CD4-positive, alpha-beta T cell treated with Interleukin-17A for 4 hours (primary cell): Measurements from ENCODE around the gene CPLANE2.
A peak's percentile ranks its signal among the peaks of the same experiment; 100 is the strongest.
"Not testable (repeated sequence)": the region's sequence is repeated elsewhere in the genome, so short reads cannot be mapped to it uniquely, and the experiment has no call there.

Source experiments
- DNase-seq: peaks from one replicate; pipeline ENCODE4 v3.0.0-alpha.2; 2020; ENCODE audit warnings: mixed read lengths

Gene CPLANE2

DNA sequence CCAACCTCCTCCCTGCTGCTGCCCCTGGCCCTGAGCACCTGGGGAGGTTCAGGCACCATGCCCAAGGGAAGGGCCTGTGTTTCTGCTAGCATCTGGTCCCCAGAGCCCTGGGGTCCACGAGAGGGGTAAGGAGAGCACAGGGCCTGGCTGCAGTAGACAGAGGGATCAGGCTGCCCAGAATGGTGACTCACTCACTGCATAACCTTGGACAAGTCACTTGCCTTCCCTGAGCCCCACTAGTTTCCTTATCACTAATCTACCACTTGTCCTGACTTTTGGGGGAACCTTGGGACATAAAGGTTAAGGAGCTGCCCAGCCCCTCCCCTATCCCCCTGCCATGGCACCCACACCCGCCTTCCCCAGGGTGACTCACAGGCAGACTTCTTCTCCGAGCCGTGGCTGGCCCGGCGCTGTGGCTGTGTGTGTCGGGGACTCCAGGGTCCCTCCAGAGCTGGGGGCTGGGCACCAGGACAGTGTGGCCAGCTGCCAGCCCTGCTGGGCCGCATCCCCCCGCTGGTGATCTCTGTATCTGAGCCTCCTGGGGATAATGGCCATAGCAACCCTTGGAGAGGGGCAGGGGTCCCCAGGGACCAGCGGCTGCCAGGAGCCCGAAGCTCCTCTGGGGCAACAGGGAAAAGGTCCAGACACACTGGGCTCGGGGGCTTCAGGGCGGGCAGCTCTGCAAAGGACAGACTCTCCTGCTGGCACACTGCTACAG lies 28.6 kb downstream of the CPLANE2 start:
- DNase-seq, result no peak

GRCh38 chr1:16207318-16208269 lies 29.4 kb downstream of the CPLANE2 start:
- peak; percentile 24 for DNase-seq

DNA sequence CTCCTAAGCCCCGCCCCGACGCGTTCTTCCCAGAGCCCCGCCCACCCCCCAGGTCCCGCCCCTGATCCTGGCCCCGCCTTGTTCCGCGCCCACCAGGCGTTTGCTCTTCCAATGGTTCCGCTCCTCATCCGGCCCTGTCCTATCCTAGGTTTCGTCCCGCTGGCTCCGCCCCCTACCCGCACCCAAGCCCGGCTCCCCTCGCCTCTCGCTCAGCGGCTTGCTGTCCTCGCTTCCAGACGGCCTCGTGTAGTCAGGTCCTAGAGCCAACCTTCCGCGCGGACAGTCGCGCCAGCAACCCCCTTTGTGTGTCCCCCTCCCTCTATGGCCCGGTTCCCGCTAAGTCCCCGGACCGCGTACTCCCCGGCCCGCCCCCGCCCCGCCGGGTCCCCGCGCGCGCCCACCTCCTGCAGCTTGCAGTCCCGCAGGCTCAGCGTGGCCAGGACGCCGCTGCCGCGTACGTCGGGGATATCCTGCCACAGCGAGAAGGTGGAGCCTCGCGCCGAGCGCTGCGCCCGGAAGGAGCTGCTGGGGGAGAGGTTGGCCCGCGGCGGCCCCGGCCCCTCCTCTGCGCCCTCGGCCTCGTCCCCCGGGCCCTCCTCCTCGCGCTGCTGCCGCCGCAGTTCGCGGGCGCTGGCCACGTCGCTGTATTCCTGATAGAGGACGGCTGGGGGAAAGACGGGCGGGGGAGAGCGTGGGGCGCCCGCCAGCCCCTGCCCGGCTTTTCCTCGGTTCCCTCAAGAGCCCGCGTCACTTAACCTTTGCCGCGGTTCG lies 30.3 kb downstream of the CPLANE2 start:
- peak; percentile 97 for DNase-seq

DNA sequence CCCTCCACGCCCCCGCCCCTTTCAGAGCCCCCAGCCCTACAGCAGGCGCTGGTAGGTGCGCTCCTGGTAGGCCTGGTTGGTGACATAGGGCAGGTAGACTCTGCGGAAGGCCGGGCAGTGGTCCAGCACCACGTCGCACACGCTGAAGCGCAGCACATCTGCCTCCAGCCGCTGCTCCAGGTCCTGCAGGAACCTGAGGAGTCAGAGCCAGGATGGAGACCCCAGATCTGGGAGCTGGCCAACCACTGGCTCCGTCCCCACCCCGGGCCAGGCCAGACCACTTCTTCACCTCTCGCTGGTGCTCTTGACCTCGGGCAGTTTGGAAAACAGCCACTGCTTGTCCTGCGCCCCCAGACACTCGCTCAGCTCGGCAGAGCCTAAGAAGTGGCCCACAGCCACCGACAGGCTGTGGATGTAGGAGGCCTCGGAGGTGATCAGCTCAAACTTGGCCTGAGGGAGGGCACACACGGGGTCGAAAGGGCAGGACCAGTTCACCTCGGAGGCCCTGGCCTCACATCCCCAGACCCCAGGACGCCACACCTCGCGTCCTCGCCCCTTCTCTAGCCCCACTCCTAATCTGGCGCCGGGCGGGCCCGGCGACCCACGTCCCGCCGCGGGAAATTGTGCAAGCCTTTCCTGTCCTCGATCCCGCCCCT lies 31.0 kb downstream of the CPLANE2 start:
- no peak for DNase-seq

GRCh38 chr1:16205334-16205671 lies 31.7 kb downstream of the CPLANE2 start:
- DNase-seq, result no peak

DNA sequence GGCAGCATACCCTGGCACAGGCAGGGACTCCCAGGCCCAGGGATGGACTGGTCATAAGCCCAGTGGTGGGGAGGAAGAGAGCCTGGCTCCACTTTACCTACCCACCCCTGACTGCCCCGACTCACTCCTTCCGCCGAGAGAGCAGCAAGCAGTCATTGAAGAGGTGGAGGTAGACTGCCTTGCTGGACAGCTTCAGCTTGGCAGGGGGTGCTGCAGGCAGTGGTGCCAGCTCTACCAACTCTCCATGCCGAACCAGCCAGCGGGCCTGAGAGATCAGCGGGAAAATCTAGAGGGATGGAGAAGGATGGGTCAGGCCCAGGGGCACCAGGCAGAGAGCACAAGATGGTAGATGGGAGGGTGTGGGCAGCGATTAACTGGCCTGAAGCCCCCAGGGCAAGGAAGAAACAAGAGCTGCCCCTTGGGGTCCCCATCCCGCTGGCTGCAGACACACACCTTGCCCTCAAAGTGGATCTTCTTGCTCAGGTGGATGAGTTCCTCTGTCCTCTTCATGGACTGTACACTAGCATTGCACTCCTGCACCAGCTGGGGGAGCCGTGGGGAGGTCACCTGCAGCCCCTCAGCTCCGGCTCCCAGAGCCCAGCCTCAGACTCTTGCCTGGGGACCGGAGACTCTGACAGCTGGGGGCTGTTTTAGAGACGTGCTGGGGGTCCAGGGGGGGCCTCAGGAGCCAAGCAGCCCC lies 32.2 kb downstream of the CPLANE2 start:
- peak; percentile 56 for DNase-seq

GRCh38 chr1:16204216-16204615 lies 32.8 kb downstream of the CPLANE2 start:
- DNase-seq, result no peak

DNA sequence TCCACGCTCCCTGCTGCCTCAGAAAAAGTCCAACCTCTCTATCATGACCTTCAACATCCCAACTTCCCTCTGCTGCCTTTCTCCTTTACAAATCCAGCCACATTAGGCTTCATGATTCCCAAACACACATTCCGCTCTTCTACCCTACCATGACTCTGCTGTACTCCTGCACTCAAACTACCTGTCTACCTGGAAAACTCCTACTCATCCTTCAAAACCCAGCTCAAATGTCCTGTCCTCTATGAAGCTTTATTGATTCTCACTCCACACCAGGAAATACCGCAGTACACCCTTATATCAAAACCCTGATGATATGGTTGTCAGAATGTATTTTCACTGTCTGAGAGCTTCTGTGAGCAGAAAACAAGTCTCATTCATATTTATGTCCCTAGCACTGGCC lies 33.4 kb downstream of the CPLANE2 start:
- DNase-seq, result no peak

GRCh38 chr1:16202281-16203210 lies 34.4 kb downstream of the CPLANE2 start:
- no peak for DNase-seq

DNA sequence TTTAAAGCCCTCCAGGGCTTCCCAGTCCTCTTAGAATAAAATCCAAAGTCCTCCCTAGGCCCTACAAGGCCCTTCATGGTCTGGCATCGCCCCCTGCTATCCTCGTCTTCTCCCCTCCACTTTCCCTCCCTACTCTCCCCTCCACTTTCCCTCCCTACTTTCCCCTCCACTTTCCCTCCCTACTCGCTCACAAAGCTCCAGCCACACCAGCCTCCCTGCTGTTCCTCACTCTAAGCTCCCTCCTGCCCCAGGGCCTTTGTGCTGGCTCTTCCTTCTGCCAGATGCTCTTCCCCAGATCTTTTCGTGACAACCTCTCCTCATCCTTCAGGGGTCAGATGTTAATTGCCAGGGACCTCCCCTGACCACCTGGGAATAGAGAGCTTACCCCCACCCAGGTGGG lies 37.3 kb downstream of the CPLANE2 start:
- DNase-seq, result no peak

- no peak for DNase-seq
Measured at GRCh38 chr1:16199157-16199501, 37.9 kb downstream of the CPLANE2 start.

DNA sequence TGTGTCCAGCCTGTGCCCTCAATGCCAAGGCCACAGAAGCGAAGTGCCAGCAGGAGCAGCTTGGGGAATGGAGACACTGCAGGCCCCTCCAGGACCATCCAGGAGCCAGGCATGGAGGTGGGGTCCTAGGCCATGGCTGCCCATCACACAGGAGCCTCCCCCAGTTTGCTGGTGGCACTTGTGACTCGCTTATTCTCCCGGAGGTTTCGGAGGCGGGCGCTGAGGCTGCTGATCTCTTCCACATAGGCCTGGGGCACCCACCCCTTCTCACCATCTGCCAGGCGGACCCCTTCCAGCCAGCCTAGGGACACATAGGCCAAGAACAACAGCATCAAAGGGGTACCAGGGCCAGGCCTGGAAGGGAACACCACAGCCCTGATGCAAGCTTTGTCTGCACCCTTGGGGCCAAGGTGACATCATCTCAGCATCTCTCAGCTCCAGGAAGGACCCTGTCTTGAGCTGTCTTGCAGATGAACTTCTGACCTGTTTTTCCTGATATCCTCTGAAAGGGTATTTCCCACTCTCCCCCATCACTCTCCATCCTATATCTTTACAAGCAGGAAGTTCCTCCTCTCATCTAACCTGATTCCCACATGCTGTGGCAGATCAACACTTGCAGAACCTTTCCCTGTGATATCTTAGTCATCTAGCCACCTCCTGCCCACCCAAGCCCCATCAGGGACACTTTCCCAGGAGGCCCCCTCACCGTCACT lies 38.4 kb downstream of the CPLANE2 start:
- no peak for DNase-seq

GRCh38 chr1:16196874-16197273 lies 40.1 kb downstream of the CPLANE2 start:
- DNase-seq, result no peak

GRCh38 chr1:16196139-16196538 lies 40.8 kb downstream of the CPLANE2 start:
- DNase-seq, result not testable (repeated sequence)

DNA sequence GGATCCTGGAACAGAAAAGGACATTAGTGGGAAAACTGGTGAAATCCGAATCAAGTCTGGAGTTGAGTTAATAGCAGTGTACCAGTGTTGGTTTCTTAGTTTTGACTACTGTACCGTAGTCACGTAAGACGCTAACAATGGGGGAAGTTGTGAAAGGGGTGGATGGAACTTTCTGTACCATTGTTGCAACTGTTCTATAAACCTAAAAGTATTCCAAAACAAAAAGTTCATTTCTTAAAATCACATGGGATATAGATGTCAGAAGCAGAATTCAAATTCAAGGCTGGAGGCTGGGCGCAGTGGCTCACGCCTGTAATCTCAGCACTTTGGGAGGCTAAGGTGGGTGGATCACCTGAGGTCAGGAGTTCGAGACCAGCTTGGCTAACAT lies 41.5 kb downstream of the CPLANE2 start:
- no peak for DNase-seq

GRCh38 chr1:16191916-16192546 lies 45.0 kb downstream of the CPLANE2 start:
- no peak for DNase-seq

GRCh38 chr1:16191309-16191708 lies 45.7 kb downstream of the CPLANE2 start:
- DNase-seq, result no peak

GRCh38 chr1:16189921-16190621 lies 46.9 kb downstream of the CPLANE2 start:
- DNase-seq, result no peak

DNA sequence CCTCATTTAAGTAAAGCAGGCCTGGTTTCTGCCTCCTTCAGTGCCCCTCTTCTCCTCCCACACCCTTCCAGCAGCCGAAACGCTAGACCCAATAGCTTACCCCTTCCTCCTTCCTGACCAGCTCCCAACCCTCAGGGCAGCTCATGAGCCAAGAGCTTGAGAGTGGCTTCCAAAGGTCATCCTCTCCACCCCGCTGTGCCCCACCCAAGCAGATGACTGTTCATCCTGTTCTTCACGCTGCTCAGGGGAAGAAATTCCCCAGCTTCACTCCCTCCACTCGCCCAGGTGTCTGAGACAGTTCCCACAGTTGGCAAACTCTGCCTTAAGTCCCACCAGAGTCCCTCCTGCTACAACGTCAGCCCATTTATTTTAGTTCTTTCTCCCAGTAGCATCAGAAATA lies 48.0 kb downstream of the CPLANE2 start:
- no peak for DNase-seq
